Hepatocyte (in vitro differentiated cells): ENCODE results near the gene TRRAP.

ENCODE experiments used
- CTCF ChIP-seq: fragments of 200-600 bp; sonication (generic); IDR thresholded peaks from 2 replicates; pipeline ENCODE4 v1.5.1; 2016; ENCODE audit warnings: antibody characterized with exemption, mild to moderate bottlenecking; ENCODE audit not compliant: poor library complexity
- EZH2 ChIP-seq: fragments of 200-600 bp; sonication (generic); IDR thresholded peaks from 2 replicates; pipeline ENCODE4 v1.6.1; 2016; ENCODE audit warnings: antibody characterized with exemption, mild to moderate bottlenecking, borderline replicate concordance
- EZH2phosphoT487 ChIP-seq: fragments of 200-600 bp; sonication (generic); IDR thresholded peaks from one replicate; pipeline ENCODE4 v1.6.1; 2018; ENCODE audit warnings: antibody characterized with exemption, mild to moderate bottlenecking, low read depth, moderate library complexity; ENCODE audit not compliant: unreplicated experiment, severe bottlenecking

GRCh38 chr7:98976396-98977185 lies 98.3 kb downstream of the TRRAP start:
- TF ChIP-seq CTCF (no peak), EZH2 (no peak), EZH2phosphoT487 (no peak)
